WTC11 (cell line): ENCODE data around the gene PRKAG2. TPM values are rescaled to one million over a fixed set of nuclear protein-coding genes. Genes with fewer than 3 reads are reported as not detected.

Experiments
- ATAC-seq: fragments of 200-7000 bp; cut with Tn5 transposase; 2 replicates; pipeline ENCODE4 v1.10.0; 2021; ENCODE audit warnings: mild to moderate bottlenecking, moderate library complexity
- CTCF ChIA-PET: fragments of 300-600 bp; sonication (Branson Sonifier 250); formaldehyde crosslinking; loops from one replicate; lab custom pipeline; 2021; ENCODE audit warnings: antibody characterized with exemption; lab: Charles Lee
- POLR2A ChIA-PET: fragments of 350-600 bp; sonication (Branson Sonifier 250); formaldehyde crosslinking; loops from one replicate; lab custom pipeline; 2021; ENCODE audit warnings: antibody characterized with exemption; lab: Charles Lee
- DNase-seq: peaks from one replicate; pipeline ENCODE4 v3.0.0; 2021; ENCODE audit warnings: low spot score
- H3K27ac Mint-ChIP-seq: 2 replicates; pipeline ENCODE4 v1.8.0; 2021; ENCODE audit warnings: mixed read lengths
- H3K27me3 Mint-ChIP-seq: 2 replicates; pipeline ENCODE4 v1.8.0; 2021; ENCODE audit warnings: low read depth, mild to moderate bottlenecking, moderate library complexity, mixed read lengths
- H3K36me3 Mint-ChIP-seq: 2 replicates; pipeline ENCODE4 v1.8.0; 2021; ENCODE audit warnings: mixed read lengths
- H3K4me1 Mint-ChIP-seq: 2 replicates; pipeline ENCODE4 v1.8.0; 2022; ENCODE audit warnings: mixed read lengths
- H3K4me3 Mint-ChIP-seq: 2 replicates; pipeline ENCODE4 v1.8.0; 2021; ENCODE audit warnings: mild to moderate bottlenecking, moderate library complexity, mixed read lengths
- H3K9me3 Mint-ChIP-seq: 2 replicates; pipeline ENCODE4 v1.8.0; 2021; ENCODE audit warnings: mixed read lengths
- AR ChIP-seq: fragments of 250-450 bp; sonication (Bioruptor Pico); IDR thresholded peaks from 2 replicates; pipeline ENCODE4 v1.9.0; 2021; ENCODE audit warnings: mild to moderate bottlenecking
- ATF2 ChIP-seq: sonication (generic); formaldehyde crosslinking; IDR thresholded peaks from 2 replicates; pipeline ENCODE4 v1.8.1; 2022; ENCODE audit warnings: low read depth, missing genetic modification reagents, borderline replicate concordance
- CBFB ChIP-seq: sonication (generic); formaldehyde crosslinking; IDR thresholded peaks from 2 replicates; pipeline ENCODE4 v1.8.1; 2022; ENCODE audit warnings: mild to moderate bottlenecking, low read depth, missing genetic modification reagents
- E2F1 ChIP-seq: sonication (generic); formaldehyde crosslinking; IDR thresholded peaks from 2 replicates; pipeline ENCODE4 v1.8.0; 2022; ENCODE audit warnings: mild to moderate bottlenecking, missing genetic modification reagents
- EMX1 ChIP-seq: fragments of 250-450 bp; sonication (Bioruptor Pico); IDR thresholded peaks from 2 replicates; pipeline ENCODE4 v1.8.0; 2021; ENCODE audit warnings: mild to moderate bottlenecking
- HMGA2 ChIP-seq: fragments of 250-450 bp; sonication (Bioruptor Pico); IDR thresholded peaks from 2 replicates; pipeline ENCODE4 v1.4.0; 2021; ENCODE audit warnings: mild to moderate bottlenecking, moderate library complexity
- IRF2 ChIP-seq: sonication (generic); formaldehyde crosslinking; IDR thresholded peaks from 2 replicates; pipeline ENCODE4 v1.8.0; 2022; ENCODE audit warnings: low read depth, missing genetic modification reagents, borderline replicate concordance
- MAX ChIP-seq: sonication (generic); formaldehyde crosslinking; IDR thresholded peaks from 2 replicates; pipeline ENCODE4 v1.8.0; 2022; ENCODE audit warnings: mild to moderate bottlenecking, missing genetic modification reagents
- NFYB ChIP-seq: sonication (generic); formaldehyde crosslinking; conservative IDR thresholded peaks from 2 replicates; pipeline ENCODE4 v1.8.0; 2022; ENCODE audit warnings: low read depth, missing genetic modification reagents
- NR3C1 ChIP-seq: sonication (generic); formaldehyde crosslinking; conservative IDR thresholded peaks from 2 replicates; pipeline ENCODE4 v1.8.1; 2023; ENCODE audit warnings: low read depth, mild to moderate bottlenecking, missing genetic modification reagents
- OVOL2 ChIP-seq: fragments of 250-450 bp; sonication (Bioruptor Pico); IDR thresholded peaks from 2 replicates; pipeline ENCODE4 v1.9.0; 2021; ENCODE audit warnings: mild to moderate bottlenecking, borderline replicate concordance
- PREB ChIP-seq: sonication (generic); formaldehyde crosslinking; IDR thresholded peaks from 2 replicates; pipeline ENCODE4 v1.8.1; 2022; ENCODE audit warnings: mild to moderate bottlenecking, missing genetic modification reagents, moderate library complexity, borderline replicate concordance
- PRRX2 ChIP-seq: fragments of 250-450 bp; sonication (Bioruptor Pico); IDR thresholded peaks from 2 replicates; pipeline ENCODE4 v1.8.0; 2021; ENCODE audit warnings: mild to moderate bottlenecking
- TEAD4 ChIP-seq: sonication (generic); formaldehyde crosslinking; IDR thresholded peaks from 2 replicates; pipeline ENCODE4 v1.8.0; 2022; ENCODE audit warnings: mild to moderate bottlenecking, missing genetic modification reagents
- ZNF532 ChIP-seq: fragments of 250-450 bp; sonication (Bioruptor Pico); IDR thresholded peaks from 2 replicates; pipeline ENCODE4 v1.9.0; 2021; ENCODE audit warnings: mild to moderate bottlenecking, borderline replicate concordance
- total RNA-seq: library from RNA; stranded (reverse); gene quantifications from 3 replicates; pipeline ENCODE4 v1.2.3, GENCODE V29; 2021

PRKAG2 gene
- total RNA-seq, 1 experiment from 2014 or later, result 20.3 TPM

- H3K4me3 Mint-ChIP-seq, result no peak overlapping the region
- TF ChIP-seq PREB (CRISPR knock-in tag) (no peak), HMGA2 (CRISPR knock-in tag) (no peak), AR (CRISPR knock-in tag) (no peak), CBFB (no peak), NFYB (CRISPR knock-in tag) (no peak), TEAD4 (CRISPR knock-in tag) (no peak), EMX1 (CRISPR knock-in tag) (no peak), OVOL2 (no peak), NR3C1 (no peak), ATF2 (CRISPR knock-in tag) (no peak), ZNF532 (CRISPR knock-in tag) (no peak), IRF2 (CRISPR knock-in tag) (no peak), E2F1 (CRISPR knock-in tag) (no peak), PRRX2 (no peak), MAX (CRISPR knock-in tag) (no peak)
- no peak for ATAC-seq
- no peak for DNase-seq
- no peaks in the 10 kb centered on the region for H3K4me1 Mint-ChIP-seq
- H3K9me3 Mint-ChIP-seq, result peaks cover 4% of the 10 kb centered on the region; the same call in 1 of the 2 replicates
- H3K27ac Mint-ChIP-seq, result no peak overlapping the region
- H3K36me3 Mint-ChIP-seq, result no peaks in the 10 kb centered on the region
- ChIA-PET CTCF (interaction anchor here (1.2 kb wide), 1 partner anchor 77 kb away, joined by 3 read pairs; no protein-coding TSS in a partner anchor), POLR2A (no interaction called here)
- H3K27me3 Mint-ChIP-seq, result peaks cover 11% of the 10 kb centered on the region
Observed at GRCh38 chr7:151785681-151785965, 91.3 kb downstream of the PRKAG2 start.
